Keratinocyte (primary cell): ENCODE measurements around the gene CHRDL2. TPM values are rescaled to one million over a fixed set of nuclear protein-coding genes. Genes with fewer than 3 reads are reported as not detected.

Source experiments
- DNase-seq: peaks from one replicate; pipeline ENCODE4 v3.0.0-alpha.2; 2011; ENCODE audit warnings: low read depth, missing footprints, low spot score
- FAIRE-seq: peaks from 2 replicates; lab custom pipeline; 2011; peaks lifted over from hg19 to GRCh38; lab: Jason Lieb, UNC
- H2AFZ ChIP-seq: 2 replicates; pipeline ENCODE4 v1.6.0; 2012; ENCODE audit warnings: low read length, control low read depth, inconsistent platforms; ENCODE audit not compliant: control insufficient read depth
- H3K27ac ChIP-seq: 2 replicates; pipeline ENCODE4 v1.5.1; 2011; ENCODE audit warnings: low read length; ENCODE audit not compliant: control insufficient read depth, insufficient read depth
- H3K27me3 ChIP-seq: 3 replicates; pipeline ENCODE4 v1.6.0; 2011; ENCODE audit warnings: low read length; ENCODE audit not compliant: control insufficient read depth, insufficient read depth; ENCODE audit errors: extremely low read depth
- H3K36me3 ChIP-seq, 2 experiments: 2 replicates in 1 of 2; 3 replicates in 1 of 2; pipeline ENCODE4 v1.5.1; 2011; ENCODE audit warnings: low read length in 2 of 2, mild to moderate bottlenecking in 1 of 2; ENCODE audit not compliant: control insufficient read depth in 2 of 2, insufficient read depth in 2 of 2; ENCODE audit errors: extremely low read depth in 1 of 2
- H3K4me1 ChIP-seq: 3 replicates; pipeline ENCODE4 v1.5.1; 2011; ENCODE audit warnings: low read length; ENCODE audit not compliant: control insufficient read depth, insufficient read depth; ENCODE audit errors: extremely low read depth
- H3K4me2 ChIP-seq: 3 replicates; pipeline ENCODE4 v1.6.0; 2011; ENCODE audit warnings: low read depth, low read length; ENCODE audit not compliant: control insufficient read depth, insufficient read depth; ENCODE audit errors: extremely low read depth
- H3K4me3 ChIP-seq, 3 experiments: fragments of 200-600 bp in 1 of 3; sonication (generic) in 1 of 3; 2 replicates in 2 of 3; 3 replicates in 1 of 3; pipeline ENCODE4 v1.5.1; 2011 to 2016; ENCODE audit warnings: low read length in 3 of 3, mild to moderate bottlenecking in 3 of 3, control low read depth in 2 of 3, inconsistent platforms in 1 of 3, low read depth in 1 of 3, mixed read lengths in 1 of 3, mixed run types in 1 of 3, moderate library complexity in 1 of 3; ENCODE audit not compliant: control insufficient read depth in 2 of 3, insufficient read depth in 2 of 3; ENCODE audit errors: extremely low read depth in 1 of 3
- H3K79me2 ChIP-seq: 2 replicates; pipeline ENCODE4 v1.6.0; 2012; ENCODE audit warnings: low read length; ENCODE audit not compliant: control insufficient read depth, insufficient read depth
- H3K9ac ChIP-seq: 3 replicates; pipeline ENCODE4 v1.6.0; 2011; ENCODE audit warnings: low read length; ENCODE audit not compliant: control insufficient read depth, insufficient read depth; ENCODE audit errors: extremely low read depth
- H3K9me1 ChIP-seq: 3 replicates; pipeline ENCODE4 v1.6.0; 2011; ENCODE audit warnings: low read length; ENCODE audit not compliant: control insufficient read depth, insufficient read depth; ENCODE audit errors: extremely low read depth
- H3K9me3 ChIP-seq: 2 replicates; pipeline ENCODE4 v1.5.1; 2012; ENCODE audit warnings: low read depth, low read length; ENCODE audit not compliant: control insufficient read depth
- H4K20me1 ChIP-seq: 3 replicates; pipeline ENCODE4 v1.6.0; 2011; ENCODE audit warnings: low read length; ENCODE audit not compliant: control insufficient read depth, insufficient read depth; ENCODE audit errors: extremely low read depth
- EZH2 ChIP-seq: IDR thresholded peaks from one replicate; pipeline ENCODE4 v1.6.1; 2012; ENCODE audit warnings: inconsistent platforms, mild to moderate bottlenecking, low read length, moderate library complexity
- dilution Hi-C: fragments of 300-500 bp; cut with MboI; formaldehyde crosslinking; loops from one replicate; pipeline ENCODE4 v1.7.0; 2020; ENCODE audit warnings: low sequenced_read_pairs; ENCODE audit not compliant: extremely low pct_ligation_motif_present
- polyA plus RNA-seq, 5 experiments: library from polyadenylated mRNA; depleted of rRNA in 3 of 5; stranded (reverse) in 3 of 5; stranded (forward) in 1 of 5; unstranded in 1 of 5; fragments of >200 nt; gene quantifications; 1 replicate in 1 of 5; 2 replicates in 3 of 5; 3 replicates in 1 of 5; pipeline versions ENCODE4 v1.2.1 to v1.2.3, GENCODE V29; 2011 to 2012; ENCODE audit warnings: missing spikeins in 2 of 5, low read depth in 1 of 5, low replicate concordance in 1 of 5
- TF ChIP-seq, protein P1 (sequence below), 3 experiments: IDR thresholded peaks in 1 of 3; conservative IDR thresholded peaks in 1 of 3; optimal IDR thresholded peaks in 1 of 3; 2 replicates in 2 of 3; 3 replicates in 1 of 3; pipeline versions ENCODE3 to v1.5.1; 2011; ENCODE audit warnings: low read length in 3 of 3, mild to moderate bottlenecking in 3 of 3, moderate library complexity in 2 of 3, control low read depth in 1 of 3, inconsistent platforms in 1 of 3; ENCODE audit not compliant: insufficient read depth in 2 of 3; ENCODE audit errors: extremely low read depth in 1 of 3

Gene CHRDL2
- polyA plus RNA-seq, 1 donor (not counting 4 experiments of a cell fraction or from before 2014, with no cell fraction given): not detected

DNA sequence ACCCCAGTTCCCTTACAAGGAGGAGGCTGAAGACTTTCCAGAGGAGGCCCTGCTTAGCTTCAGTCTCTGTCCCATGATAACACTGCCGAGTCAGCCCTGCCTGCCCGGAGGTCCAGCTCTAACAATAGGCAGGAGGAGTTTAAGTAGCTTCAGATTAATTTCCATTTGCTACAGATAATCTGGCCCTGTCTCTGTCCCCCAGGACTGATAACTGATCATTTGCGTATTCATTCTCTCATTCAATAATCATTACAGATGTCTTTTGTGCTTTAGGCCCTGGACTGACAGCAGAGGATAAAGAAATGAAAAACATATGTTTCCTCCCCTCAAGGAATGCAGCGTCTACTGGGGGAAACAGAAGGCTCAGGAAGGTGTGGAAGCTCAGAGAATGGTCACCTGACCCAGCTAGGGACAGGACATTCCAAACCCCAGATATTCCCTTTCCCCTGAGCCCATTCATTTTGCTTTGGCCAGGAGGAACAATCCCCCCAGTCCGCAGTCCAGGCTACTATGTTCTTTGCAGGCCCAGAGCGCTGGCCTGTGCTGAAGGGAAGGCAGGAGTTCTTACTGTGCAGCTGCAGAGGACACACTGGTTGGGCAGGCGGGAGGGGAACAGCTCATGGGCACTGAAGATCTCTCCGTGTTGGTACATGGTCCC, 20.8 kb downstream of the CHRDL2 start:
- H3K27ac ChIP-seq: no peak overlapping the region
- no peaks in the 10 kb centered on the region for H3K9me1 ChIP-seq
- no peaks in the 10 kb centered on the region for H3K79me2 ChIP-seq
- no peak for FAIRE-seq
- no peaks in the 10 kb centered on the region for H3K9me3 ChIP-seq
- H3K4me1 ChIP-seq: no peaks in the 10 kb centered on the region
- H3K4me2 ChIP-seq: no peak overlapping the region
- no peak overlapping the region for H3K9ac ChIP-seq
- no peaks in the 10 kb centered on the region for H4K20me1 ChIP-seq
- no peak overlapping the region for H2AFZ ChIP-seq
- TF ChIP-seq, protein P1, sequence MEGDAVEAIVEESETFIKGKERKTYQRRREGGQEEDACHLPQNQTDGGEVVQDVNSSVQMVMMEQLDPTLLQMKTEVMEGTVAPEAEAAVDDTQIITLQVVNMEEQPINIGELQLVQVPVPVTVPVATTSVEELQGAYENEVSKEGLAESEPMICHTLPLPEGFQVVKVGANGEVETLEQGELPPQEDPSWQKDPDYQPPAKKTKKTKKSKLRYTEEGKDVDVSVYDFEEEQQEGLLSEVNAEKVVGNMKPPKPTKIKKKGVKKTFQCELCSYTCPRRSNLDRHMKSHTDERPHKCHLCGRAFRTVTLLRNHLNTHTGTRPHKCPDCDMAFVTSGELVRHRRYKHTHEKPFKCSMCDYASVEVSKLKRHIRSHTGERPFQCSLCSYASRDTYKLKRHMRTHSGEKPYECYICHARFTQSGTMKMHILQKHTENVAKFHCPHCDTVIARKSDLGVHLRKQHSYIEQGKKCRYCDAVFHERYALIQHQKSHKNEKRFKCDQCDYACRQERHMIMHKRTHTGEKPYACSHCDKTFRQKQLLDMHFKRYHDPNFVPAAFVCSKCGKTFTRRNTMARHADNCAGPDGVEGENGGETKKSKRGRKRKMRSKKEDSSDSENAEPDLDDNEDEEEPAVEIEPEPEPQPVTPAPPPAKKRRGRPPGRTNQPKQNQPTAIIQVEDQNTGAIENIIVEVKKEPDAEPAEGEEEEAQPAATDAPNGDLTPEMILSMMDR (optimal IDR thresholded peaks at IDR 0.05 in 1 of 3, IDR thresholded peaks at IDR 0.05 in 1 of 3, conservative IDR thresholded peaks at IDR 0.05 in 1 of 3; ENCODE audit: extremely low read depth in 1 of 3, insufficient read depth in 2 of 3, low read length in 3 of 3): no peak
- TF ChIP-seq EZH2: no peak
- no peak overlapping the region for H3K4me3 ChIP-seq
- no peak for DNase-seq
- dilution Hi-C loops: no loop called here
- H3K36me3 ChIP-seq: no peaks in the 10 kb centered on the region
- peaks cover 7% of the 10 kb centered on the region for H3K27me3 ChIP-seq

- TF ChIP-seq, protein P1 (optimal IDR thresholded peaks at IDR 0.05 in 1 of 3, IDR thresholded peaks at IDR 0.05 in 1 of 3, conservative IDR thresholded peaks at IDR 0.05 in 1 of 3; ENCODE audit: extremely low read depth in 1 of 3, insufficient read depth in 2 of 3, low read length in 3 of 3): no peak
- TF ChIP-seq EZH2: no peak
- Histone ChIP-seq H3K27me3 (peaks cover 7% of the 10 kb centered on the region), H3K4me2 (no peak overlapping the region), H3K36me3 (no peaks in the 10 kb centered on the region), H3K4me3 (no peak overlapping the region), H3K9me1 (no peaks in the 10 kb centered on the region), H3K9ac (no peak overlapping the region), H3K27ac (no peak overlapping the region), H4K20me1 (no peaks in the 10 kb centered on the region), H2AFZ (no peak overlapping the region), H3K79me2 (no peaks in the 10 kb centered on the region), H3K4me1 (no peaks in the 10 kb centered on the region), H3K9me3 (no peaks in the 10 kb centered on the region)
- no peak for FAIRE-seq
- dilution Hi-C loops: no loop called here
- no peak for DNase-seq
Observed at GRCh38 chr11:74709175-74709574, 22.1 kb downstream of the CHRDL2 start.
